Activated CD4-positive, alpha-beta T cell treated with anti-CD3 and anti-CD28 coated beads, Interleukin-2, amount 50 U/mL, for 24 hours (primary cell): Measurements from ENCODE around the gene CD300LF.
A peak's percentile ranks its signal among the peaks of the same experiment; 100 is the strongest.

Source experiments
- DNase-seq, 2 donors: peaks; one replicate each; pipeline ENCODE4 v3.0.0-alpha.2; 2020; ENCODE audit warnings: low read depth in 1 of 2, low spot score in 1 of 2

The CD300LF gene

DNA sequence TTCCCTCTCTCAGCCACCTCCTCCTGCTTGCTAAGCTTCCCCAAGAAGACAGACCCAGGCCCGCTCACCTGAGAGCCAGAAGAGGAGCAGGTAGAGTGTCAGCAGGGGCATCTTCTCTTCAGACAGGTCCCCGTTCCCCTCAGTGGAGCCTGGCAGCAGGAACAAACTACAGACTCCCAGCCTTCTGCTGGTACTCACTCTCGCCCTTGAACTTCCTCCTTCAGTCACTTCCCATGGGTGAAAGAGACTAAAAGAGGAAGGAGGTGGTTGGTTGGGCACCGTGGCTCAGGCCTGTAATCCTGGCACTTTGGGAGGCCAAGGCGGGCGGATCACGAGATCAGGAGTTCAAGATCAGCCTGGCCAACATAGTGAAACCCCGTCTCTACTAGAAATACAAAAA is at the start of gene CD300LF:
Gene CD300LF, minus strand, starts transcription at position 168 of the 400 bp plus-strand sequence. Its CDS starts 57 bp downstream, at position 111.
- DNase-seq: no peak

DNA sequence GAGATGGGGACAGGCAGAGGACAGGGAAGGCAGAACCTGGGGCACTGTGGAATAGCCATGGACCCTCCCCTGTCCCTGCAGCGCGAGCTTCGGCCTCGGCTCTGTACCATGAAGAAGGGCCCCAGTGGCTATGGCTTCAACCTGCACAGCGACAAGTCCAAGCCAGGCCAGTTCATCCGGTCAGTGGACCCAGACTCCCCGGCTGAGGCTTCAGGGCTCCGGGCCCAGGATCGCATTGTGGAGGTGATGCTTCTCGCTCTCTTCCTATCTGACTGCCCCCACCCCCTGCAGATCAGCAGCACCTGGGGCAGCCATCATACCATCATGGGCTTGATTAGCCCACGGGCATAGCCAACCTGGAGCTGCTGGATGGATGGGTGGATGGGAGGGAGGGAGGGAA is 49.2 kb upstream of the CD300LF start:
- DNase-seq: no peak

DNA sequence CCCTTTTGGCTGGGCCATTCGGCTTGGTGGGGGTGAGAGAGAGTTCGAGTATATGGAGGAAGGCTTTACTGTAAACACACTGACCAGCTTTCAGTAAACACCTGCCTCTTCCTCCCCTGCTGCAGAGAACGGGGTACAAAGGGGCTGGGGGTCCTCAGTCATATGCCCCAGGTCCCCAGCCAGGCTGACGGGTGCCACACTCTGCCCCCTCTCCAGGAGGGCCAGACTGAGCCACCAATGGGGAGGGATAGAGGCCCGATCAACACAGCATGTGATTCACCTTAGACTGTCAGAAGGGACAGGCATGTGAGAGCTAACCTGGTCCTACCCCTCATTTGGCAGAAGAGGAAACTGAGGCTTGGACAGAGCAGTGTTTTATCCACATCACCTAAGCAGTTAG is 48.7 kb upstream of the CD300LF start:
- DNase-seq: no peak

DNA sequence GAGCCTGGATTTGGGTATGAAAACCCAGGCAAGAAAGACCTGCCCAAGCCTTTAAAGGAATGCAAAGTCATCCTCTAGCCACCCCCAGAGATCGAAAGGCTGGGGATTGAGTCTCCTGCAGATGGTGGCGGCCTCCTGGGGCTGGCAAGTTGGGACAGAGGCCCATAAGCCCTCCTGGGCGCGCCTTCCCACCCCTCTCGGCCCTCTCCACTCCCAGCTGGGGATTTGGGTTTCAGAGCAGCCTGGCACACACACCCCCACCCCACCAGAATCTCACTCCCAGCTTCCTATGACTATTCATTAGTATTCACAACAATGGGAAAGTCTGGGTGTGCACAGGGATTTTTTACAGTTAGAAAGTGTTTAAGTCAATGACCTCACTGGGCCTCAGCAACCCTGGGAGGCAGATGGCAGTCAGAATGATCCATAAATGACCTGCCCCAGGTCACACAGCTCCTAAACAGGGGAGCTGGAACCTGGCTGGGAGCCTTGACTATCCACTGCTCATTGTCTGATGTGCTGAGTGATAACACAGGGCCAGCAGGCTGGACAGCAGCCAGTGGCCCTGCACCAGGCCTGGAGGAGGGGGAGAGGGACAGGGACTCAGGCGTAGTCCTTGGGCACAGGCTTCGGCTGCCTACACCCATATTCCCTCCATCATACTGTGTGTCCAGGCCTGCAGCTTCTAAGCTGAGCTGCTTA is 47.8 kb upstream of the CD300LF start:
- no peak for DNase-seq

DNA sequence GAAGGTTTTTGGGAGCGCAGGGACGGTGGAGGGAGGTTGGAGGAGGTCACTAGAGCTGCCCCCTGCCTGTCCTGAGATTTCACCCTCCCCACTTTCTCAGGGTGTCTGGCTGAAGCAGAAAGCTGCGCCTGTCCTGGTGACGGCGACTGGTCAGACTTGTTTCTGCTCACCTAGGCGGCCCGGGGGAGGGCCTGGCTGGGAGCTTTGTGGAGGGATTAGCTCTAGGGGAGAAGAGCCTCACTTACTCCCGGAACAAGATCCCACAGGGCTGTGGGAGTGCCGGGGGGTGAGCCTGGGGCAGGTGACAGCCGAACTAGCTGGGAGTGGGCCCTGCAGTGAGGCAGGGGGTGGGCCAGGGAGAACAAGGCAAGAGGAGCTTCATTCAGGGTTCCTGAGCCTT is 47.2 kb upstream of the CD300LF start:
- no peak for DNase-seq

DNA sequence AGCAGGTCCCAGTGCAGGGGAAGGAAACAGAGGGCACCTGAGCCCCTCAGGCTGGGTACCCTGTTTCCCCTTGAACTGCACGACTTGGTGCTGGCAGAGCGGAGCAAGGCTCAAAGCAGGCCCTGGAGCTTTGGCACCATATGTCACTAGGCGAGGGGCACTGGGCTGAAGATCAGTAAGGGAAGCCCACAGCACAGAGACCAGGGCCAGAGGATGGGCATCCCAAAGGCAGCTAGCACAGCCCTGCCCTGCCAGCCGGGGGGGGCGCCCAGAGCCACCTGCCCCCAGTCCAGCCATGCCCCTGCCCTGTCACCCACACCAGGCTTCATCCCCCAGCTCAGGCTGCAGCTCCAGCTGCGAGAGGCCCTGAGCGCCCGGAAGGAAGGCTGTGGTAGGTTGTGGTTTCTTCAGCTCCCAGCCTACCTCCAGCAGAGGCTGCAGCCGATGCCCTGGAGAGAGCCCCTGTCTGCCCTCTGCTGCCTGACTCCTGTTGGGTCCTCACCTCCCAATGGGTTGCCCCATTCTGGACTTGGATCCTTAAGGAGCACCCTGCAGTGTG is 46.6 kb upstream of the CD300LF start:
- no peak for DNase-seq

DNA sequence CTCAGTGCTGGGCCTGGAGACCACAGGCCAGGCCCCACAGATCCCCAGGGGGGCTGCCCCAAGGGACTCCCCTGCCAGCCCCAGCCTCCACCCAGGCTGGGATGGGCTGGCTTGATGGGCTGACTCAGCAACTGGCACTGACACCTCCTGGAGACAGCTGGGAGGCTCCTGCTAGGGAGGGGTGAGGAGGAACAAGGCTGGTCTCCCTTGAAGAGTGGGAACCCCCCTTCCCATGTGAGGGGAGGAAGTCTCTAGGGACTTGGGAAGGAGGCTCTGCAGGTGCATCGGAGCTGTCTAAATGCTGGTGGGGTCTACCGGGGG is 46.1 kb upstream of the CD300LF start:
- DNase-seq: no peak

DNA sequence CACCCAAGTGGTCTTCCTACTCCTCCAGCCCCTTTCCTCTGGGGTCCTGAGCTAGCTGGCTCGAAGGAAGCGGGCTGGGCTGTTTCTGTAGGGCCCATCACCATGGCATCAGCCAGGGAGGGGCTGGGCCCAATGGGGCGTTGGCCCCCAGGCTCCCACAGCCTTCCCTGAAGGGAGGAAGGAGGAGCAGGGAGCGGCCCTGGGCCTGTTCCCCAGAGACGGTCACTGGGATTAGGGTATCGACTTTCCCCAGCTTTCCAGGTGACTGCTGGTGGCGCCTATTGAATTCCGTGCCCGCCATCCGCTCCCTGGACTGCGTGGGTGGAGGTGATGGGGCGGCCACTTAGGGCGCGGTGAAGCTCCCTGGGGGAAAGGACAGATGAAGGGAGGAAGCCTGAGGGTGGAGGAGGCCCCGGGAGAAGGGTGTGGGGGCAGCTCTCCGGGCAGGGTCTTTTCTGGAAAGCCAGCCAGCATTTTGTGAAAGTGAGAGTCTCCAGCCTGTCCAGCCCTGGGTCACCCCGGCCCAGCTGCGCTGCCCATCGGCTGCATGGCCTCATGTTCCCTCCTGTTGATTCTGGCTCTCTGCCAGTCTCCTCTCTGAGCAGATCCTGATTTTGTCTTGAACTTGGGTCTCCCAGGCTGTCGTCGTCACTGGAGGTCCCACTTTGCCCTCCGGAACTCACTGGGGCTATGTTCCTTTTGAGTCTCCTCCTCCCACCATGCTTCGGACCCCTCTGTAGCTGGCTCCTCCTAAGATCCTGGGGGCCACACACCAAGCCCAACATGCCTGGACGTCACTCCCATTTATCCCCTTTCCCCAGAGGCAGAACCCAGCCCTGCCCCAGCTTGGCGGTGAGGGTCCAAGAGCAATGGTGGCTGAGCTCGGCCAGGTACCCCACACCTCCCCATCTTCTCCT is 45.5 kb upstream of the CD300LF start:
- no peak for DNase-seq

DNA sequence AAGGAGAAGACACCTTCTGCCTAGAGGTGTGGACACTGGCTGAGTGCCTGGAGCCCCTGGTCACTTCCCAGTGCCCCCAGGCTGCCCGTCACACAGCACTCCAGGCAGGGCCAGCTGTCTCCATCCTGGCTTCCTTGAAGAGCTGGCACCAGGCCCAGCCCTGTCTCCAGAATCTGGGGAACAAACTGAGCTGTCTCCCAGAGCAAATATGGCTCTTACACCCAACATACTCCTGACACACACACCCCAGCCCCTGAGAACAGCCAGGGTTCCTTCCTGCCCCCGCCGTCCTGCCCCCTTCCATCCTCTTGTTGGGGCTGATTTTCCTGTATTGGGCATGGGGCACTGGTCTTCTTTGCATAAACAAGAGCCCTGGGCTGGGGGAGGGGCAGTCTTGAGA is 44.8 kb upstream of the CD300LF start:
- DNase-seq: no peak

DNA sequence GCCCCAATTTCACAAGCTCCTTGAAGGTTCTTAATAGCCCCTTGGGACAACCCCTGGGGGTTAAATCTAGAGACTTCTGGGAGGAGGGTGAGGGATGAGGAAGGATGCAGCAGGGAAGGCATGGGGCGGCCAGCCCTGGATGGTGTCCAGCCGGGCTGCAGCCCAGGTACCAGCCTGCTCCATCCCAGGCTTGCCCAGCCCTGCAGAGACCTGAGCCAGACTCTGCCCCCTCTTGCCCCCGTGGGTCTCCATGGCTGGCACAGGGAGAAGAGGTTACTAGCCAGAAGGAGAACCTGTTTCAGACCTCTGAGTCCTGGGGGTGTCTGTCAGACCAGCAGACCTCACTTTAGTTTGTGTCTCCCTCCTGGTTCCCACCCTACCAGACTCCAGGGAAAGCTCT is 44.2 kb upstream of the CD300LF start:
- DNase-seq: no peak

DNA sequence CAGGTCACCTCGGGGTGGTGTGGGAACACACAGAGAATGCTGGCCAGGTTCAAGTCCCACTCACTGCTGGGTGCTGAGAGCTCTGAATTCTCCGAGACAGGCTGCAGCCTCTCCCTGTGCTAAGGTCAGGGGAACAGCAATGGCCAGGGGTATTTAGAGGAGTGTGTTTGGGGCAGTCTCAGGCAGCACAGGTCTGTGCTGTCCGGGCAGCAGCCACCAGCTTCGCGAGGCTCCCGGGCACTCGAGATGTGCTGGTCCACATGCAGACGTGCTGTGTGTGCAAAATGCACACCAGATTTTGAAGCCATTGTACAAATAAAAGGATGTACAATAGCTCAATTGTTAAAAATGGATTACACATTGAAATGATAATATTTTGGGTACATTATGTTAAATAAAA is 42.8 kb upstream of the CD300LF start:
- no peak for DNase-seq

DNA sequence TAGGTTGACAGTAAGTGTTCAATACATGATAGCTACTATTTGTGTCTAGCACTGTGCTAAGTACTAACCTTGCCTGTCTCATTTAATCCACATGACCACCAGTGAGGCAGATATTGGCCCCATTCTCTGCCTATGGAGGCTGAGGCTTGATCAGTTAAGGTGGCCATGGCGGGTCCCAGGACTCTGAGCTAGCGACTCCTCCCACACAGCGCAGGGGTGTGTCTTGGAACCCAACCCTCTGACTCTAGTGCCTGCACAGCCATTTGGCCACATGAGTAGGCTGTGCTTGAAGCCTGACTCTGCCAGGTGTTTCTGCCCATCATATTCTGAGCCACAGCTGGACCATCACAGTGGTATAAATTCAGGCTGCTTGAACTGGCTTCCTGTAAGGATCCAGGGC is 42.1 kb upstream of the CD300LF start:
- no peak for DNase-seq

DNA sequence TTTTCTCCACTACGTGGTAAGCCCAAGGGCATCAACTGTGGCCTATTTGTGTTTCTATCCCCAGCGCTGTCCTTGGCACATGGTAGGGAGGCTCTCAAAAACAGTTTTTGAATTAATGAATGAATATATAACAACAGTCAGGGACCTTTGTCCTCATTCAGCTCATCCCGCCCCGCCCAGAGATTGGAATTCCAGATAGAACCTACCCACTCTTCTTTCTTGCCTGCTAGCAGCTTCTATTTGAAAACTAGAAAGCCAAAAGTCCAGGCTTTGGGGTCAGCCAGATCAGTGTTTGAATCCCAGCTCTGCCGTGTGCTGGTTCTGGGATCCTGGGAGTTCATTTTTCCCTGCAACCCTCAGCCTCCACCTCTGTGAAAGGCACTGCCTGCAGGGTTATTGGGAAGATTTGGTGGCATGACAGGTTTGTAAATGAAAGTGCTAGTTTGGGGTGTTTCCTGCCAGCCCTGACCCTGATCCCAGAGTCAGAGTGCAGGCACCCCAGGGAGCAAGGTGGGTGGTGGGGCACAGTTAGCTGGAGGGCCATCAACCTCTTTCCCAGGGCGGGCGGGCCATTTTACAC is 40.2 kb upstream of the CD300LF start:
- no peak for DNase-seq

DNA sequence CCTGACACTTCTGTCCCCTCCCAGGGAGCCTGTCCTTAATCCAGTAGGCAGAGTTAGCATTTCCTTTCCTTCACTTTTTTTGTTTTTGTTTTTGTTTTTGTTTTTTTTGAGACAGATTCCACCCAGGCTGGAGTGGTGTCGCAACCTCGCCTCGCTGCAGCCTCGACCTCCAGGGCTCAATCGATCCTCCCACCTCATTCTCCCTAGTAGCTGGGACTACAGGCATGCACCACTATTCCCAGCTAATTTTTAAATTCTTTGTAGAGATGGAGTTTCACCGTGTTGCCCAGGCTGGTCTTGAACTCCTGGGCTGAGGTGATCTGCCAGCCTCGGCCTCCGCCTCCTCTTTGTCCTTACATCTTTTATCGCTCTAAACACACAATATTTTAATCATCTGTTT is 39.7 kb upstream of the CD300LF start:
- DNase-seq: no peak

DNA sequence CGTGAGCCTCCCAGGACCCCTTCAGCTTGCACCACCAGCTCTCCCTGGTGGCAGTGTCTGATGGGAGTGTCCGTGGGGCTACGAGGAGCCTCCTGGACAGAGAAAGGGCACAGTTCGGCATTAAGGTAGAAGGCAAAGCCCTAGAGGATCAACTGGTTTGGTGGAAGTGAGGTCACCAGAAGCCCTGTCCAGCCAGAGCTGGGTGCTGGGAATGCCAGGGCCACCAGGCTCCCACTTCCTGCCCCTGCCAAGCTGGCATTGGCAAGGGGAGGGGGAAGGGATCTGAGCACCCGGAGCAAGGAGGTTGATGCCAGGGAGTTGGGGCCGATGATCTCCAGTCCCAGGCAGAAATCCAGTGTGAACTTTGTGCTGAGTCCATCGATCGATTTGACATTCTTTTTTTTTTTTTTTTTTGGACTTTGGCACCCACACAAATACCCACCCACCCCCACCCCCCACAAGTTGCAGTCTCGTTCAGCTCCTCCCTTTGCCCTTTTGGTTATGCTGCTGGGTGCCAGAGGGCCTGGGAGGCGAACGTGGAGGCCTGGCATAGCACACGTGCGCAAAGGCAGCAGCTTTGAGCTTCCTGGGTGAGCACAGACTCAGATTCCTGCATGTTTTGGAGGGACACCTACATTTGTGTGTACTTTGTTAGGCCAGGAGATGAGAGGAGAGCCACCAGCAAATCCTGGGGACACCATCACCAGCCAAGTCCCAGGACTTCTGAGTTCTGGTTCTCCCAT is 37.8 kb upstream of the CD300LF start:
- no peak for DNase-seq

DNA sequence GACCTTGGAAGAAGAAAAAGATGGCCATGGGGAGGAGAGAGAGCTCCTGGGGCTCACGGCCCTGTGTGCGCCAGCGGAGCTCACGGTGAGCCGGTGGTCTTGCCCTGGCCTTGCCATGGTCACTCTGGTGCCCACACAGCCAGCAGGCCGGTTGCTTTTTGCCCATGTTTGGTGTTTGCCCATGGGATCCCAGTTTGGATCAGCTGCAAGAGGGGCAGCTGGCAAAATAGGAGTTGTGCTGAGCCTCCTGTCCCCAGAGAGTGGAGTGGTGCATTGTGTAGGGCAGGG is 37.3 kb upstream of the CD300LF start:
- no peak for DNase-seq

DNA sequence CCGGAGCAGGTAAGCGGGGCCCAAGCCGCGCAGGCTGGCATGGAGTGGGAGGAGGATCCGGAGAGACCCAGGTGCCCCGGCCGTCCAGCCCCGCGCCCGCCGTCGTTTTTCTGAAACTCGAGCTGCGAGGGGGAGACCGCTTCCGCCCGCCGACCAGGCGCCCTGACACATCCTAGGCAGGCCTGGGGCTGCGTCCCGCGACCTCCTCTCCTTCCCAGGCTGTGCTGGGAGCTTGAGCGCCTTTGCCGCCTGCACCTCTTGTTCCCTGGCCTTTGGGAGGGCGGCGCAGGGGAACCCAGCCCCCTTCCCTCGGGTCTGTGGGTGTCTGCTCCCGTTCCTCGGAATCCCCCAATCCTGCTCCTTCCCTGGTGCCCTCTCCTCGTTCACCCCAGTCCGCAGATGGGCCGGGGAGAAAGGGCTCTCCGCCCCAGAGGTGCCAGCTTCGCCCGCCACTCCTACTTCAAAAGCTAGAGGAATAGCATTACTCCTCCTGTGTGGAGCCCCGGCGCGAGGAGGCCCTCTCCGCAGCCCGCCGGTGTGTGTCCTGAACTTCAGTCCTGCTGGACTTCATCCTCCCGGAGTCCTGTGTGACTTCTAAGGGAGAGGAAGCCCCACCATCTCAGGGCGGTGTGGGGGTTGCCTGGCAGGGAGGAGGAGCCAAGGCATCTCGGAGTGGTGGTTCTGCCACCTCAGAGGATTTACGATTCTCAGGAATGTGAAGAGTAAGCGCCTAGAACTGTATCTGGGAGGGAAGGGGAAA is 36.7 kb upstream of the CD300LF start:
- no peak for DNase-seq

DNA sequence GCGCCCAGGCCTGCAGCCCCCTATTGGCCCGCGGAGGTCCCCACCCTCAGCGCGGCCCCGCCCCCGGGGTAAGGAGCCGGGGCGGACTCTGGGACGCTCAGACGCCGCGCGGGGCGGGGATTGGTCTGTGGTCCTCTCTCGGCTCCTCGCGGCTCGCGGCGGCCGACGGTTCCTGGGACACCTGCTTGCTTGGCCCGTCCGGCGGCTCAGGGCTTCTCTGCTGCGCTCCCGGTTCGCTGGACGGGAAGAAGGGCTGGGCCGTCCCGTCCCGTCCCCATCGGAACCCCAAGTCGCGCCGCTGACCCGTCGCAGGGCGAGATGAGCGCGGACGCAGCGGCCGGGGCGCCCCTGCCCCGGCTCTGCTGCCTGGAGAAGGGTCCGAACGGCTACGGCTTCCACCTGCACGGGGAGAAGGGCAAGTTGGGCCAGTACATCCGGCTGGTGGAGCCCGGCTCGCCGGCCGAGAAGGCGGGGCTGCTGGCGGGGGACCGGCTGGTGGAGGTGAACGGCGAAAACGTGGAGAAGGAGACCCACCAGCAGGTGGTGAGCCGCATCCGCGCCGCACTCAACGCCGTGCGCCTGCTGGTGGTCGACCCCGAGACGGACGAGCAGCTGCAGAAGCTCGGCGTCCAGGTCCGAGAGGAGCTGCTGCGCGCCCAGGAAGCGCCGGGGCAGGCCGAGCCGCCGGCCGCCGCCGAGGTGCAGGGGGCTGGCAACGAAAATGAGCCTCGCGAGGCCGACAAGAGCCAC is 36.0 kb upstream of the CD300LF start, which contains the start of gene NHERF1:
Gene NHERF1, plus strand, starts transcription at position 100 of the 750 bp plus-strand sequence. Its CDS starts 219 bp downstream, at position 319.
- DNase-seq: peak; percentile 87 to 91

DNA sequence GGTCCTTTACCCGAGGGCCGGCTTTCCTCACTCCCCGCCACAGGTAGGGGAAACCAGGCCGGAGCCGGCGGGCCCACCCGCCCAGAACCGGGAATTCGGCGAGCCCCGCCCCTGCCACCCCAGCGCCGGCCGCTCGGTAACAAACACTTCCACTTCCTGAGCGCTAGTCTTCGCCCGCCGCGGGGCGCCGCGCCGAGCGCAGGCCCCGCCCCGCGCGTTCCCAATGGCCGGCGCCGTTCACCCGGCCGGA is 35.5 kb upstream of the CD300LF start:
- no peak for DNase-seq

DNA sequence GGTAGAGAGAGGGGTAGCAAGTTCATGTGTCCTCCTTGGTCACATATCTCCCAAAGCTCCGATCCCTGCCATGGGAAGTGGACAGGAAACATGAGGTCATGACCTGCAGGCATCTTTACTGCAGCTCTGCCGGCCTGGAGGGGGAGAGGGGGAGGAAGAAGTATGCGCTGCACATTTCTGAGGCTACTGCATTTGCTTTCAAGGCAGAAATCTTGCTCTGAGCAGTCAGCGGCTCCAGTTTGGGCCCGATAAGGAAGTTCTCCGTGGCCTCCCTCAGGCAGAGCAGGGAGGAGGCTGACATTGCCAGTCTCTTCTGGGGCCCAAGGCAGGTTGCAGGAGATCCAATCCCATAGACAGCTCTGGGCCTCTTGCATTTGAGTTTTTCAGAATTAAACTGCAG is 34.2 kb upstream of the CD300LF start:
- no peak for DNase-seq
